NCI-H345 treated with DMSO at 0.1 percent for 48 hours (cell line): Measurements from ENCODE around the gene PTPRO.
A peak's percentile ranks its signal among the peaks of the same experiment; 100 is the strongest.

Experiments
- DNase-seq: peaks from one replicate; lab custom pipeline; 2025; ENCODE audit not compliant: unreplicated experiment; lab: John Stamatoyannopoulos, UW

Gene PTPRO

DNA sequence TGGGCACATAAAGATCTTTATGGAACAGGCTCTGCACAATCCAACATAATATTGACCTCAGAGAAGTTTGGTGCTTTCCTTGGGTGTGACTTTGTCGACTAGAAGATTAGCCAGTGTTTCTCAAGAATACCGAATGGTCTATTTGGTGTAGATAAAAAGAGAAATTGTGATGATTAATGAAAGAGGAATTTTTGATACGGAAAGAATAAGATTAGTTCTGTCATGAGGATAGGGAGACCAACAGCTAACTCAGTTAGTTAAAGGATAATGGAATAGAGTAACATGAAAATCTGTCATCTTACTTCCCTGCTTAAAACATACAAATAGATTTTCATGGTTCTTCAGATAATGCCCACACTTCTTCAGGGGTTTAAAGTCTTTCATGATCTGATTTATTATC is 24.2 kb downstream of the PTPRO start:
- no peak for DNase-seq

DNA sequence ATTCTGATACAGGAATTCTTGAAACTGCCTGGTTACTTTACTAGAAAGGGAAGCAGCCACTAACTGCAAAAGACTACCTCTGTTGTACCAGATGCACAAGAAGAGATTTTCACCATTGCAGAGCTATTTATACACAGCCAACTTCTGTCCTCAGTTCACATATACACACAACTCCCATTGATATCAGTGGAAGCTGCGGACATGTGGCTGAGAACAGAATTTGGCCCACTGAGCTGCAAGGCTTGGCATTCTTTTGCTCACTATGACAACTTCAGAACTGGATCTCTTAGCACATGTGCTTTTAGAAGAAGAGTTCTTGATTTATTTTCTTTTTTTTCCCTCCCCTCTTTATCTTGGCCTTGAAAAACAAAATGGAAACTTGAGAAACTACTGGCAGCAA is 28.3 kb downstream of the PTPRO start:
- no peak for DNase-seq

- DNase-seq: no peak
These were observed 33.5 kb downstream of the PTPRO start for GRCh38 chr12:15355766-15356165.

GRCh38 chr12:15356951-15357364 is 34.6 kb downstream of the PTPRO start:
- peak; percentile 97 for DNase-seq

- no peak for DNase-seq
These were observed 42.2 kb downstream of the PTPRO start for GRCh38 chr12:15364221-15365160.

DNA sequence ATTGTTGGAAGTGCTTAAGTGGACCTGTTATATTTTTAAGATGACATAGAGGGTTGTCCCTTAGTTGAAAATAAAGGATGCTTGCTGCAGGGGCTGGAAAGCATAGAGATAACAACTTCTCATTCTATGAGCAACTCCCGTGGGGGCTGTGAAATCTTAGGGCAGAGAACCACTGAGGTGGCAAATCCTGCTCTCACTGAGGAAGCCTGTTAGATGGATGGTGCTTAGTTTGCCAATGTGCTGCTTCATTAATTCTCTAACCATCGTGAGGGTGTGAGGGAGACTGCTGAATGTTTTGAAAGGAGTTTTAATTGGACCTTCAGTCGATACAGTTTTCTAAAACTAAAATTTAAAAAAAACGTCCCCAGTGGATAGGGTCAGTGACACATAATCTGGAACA is 46.5 kb downstream of the PTPRO start:
- no peak for DNase-seq

- no peak for DNase-seq
These were observed 50.0 kb downstream of the PTPRO start for GRCh38 chr12:15372352-15372751.

DNA sequence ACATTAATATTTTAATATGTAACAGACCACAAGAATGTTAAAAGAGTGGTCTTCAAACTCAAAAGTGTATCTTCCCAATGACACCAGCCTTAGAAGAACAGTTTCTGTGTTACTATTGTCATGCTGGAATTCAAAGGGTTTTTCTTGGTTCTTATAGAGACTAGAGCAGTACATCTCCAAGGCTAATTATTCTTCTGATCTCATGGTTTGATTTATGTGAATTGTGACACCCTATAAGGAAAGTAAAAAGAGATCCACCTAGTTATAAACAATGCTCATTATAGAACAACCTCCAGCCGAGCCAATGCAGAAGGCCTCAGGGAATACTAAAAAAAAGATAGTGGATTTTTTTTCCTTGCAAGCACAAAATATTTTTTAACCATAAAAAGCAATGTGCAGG is 65.5 kb downstream of the PTPRO start:
- DNase-seq: no peak

DNA sequence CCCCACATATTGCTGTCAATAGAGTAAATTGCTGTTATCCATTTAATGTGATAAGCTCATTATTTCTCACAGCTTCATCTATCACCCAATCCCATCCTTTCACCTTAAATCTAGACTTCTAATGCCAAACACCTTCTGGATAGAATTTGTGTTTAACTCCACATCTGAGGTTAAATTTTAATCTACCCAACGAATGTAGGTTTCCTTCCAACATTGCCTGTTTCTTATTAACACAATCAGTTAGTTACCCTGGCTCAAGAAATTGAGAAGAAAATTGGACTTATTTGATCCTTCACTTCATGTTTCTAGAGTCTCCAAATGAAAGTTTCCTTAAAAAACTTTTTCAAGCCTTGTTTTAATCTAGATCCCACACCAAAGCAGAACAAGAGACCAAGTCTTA is 67.3 kb downstream of the PTPRO start:
- DNase-seq: no peak

DNA sequence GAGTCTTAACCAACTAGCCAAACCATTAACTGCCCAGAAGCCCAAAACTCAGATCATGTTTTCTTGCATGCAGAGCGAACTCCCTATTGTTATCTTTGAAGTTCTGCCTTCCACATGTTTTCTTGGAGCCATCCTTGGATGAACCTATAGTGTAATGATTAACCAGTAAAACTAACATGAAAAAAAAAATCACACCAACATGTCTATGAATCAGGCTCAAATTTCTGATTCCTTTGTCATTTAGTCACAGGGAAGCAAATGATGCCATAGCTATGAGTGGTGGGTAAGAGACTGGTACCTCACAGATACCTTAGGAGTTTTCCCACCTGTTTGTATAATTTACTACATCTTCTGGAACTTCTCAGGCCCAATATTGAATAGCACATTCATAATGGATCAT is 70.7 kb downstream of the PTPRO start:
- no peak for DNase-seq

DNA sequence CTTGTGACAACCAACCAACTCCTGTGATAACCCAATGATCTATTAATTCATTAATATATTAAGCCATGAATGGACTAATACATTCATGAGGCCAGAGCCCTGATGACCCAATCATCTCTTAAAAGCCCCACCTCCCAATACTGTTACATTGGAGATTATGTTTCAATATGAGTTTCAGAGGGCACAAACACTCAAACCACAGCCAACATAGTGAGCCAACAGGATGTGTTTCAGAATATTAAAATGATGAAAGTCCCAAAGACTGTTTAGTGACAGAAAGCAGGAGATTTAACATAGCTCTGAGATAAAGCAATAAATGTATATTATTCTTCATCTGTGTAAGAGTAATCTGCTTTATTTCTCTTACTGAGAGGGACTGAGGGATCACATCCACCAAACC is 71.7 kb downstream of the PTPRO start:
- no peak for DNase-seq

DNA sequence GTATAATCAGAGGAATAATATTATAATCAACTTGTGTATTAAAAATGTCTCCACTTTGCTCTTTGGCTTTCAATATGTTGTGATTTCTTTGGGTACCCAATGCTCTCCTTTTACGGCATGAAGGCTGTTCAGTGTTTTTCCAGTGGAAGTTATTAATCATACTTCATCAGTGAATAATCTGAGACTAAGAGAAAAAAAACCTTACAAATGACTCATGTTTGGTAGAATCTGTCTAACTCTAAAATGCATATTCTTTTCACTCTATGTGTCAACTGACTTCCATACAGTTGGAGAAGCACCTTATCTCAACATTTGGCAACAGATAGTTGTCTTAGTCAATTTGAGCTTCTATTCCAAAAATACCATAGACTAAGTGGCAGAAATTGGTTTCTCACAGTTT is 82.2 kb downstream of the PTPRO start:
- DNase-seq: no peak

DNA sequence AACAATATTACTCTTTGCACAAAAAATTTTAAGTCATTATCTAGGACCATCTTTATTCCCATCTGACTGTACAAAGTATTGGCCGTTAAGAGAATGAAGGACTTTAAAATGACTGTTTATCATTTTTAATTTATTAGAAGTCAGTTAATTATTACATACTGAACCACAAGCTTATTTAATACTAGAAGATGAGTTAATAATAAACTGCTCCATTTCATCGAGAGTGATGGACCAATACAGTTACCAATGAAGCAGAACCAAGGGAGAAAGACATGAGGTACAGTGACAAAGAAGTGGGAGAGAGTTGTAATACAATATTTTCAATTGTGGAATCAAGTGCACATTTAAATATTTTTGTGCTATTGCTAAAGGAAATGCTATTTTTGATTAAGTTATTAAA is 83.3 kb downstream of the PTPRO start:
- no peak for DNase-seq

GRCh38 chr12:15407025-15407424 is 84.7 kb downstream of the PTPRO start:
- DNase-seq: no peak

- no peak for DNase-seq
These were observed 89.5 kb downstream of the PTPRO start for GRCh38 chr12:15411842-15412241.

GRCh38 chr12:15417691-15418090 is 95.4 kb downstream of the PTPRO start:
- DNase-seq: no peak

- DNase-seq: no peak
These were observed 101.3 kb downstream of the PTPRO start for GRCh38 chr12:15423629-15424028.

- no peak for DNase-seq
These were observed 105.6 kb downstream of the PTPRO start for GRCh38 chr12:15427913-15428312.

DNA sequence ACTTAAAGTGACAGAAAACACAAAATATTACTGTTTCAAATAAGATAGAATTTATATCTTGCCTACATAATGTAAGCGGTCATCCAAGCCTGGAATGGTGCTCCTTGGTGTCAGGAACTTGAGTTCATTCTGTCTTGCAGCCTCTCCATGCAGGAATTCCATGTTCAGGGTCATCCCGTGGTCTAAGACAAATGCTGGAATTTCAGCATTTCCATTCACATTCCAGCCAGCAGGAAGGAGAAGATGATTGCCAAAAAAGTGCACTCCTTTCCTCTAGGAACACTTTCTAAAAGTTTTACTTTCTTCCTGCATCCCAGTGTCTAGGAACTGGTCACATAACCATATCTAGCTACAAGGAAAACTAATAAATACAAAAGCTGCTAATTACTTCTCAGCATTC is 106.3 kb downstream of the PTPRO start:
- DNase-seq: no peak

DNA sequence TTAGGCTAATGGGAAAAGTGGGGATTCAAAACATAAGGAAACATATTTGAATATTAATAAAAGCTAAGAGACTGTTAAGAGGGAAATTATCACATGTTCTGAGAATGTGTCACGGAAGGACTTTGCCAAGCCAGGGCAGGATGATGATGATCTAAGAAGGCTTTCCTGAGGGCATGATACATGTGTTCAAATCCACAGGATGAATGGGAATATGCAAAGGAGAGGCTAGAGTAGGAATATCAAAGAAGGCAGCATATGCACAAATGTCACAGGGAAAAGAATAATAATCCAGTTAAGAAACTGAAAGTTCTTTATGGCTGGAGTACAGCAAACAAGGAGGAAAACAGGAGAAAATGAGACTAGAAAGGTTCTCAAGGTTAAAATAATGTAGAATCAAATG is 107.0 kb downstream of the PTPRO start:
- DNase-seq: no peak

DNA sequence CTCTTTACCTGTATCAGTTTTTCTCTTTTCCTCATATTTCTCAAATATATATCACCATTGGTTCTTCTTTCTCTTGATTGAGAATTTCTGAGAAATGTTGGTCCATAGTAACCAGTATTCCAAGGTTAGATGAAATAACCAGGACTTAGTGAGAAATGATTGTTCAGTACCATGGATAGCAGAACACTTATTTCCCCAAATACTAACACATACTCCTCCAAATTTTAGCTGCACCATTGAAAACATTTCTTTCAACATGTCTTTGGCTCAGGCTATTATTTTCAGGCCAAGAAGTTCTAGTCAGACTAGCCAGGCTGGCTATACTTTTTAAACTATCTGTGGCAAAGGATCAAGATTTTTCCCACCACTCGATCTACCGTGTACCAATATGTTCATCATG is 113.3 kb downstream of the PTPRO start:
- no peak for DNase-seq

DNA sequence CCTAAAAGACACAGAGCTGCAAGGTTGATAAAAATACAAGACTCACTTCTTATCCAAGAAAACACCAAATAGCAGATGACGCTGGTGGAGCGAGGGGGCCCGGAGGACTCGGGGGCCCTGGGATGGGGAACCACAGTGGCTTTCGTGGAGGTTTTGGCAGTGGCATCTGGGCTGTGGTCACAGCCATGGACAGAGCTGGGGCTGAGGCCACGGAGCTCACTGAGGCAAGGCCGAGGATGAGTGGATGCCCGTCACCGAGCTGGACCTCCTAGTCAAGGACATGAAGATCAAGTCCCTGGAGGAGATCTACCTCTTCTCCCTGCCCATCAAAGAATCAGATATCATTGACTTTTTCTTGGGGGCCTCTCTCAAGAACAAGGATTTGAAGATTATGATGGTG is 117.2 kb downstream of the PTPRO start:
- DNase-seq: no peak

- no peak for DNase-seq
These were observed 120.7 kb downstream of the PTPRO start for GRCh38 chr12:15443050-15443449.
